ENCODE results near the gene TSEN15. TPM values are rescaled to one million over a fixed set of nuclear protein-coding genes. Genes with fewer than 3 reads are reported as not detected.

Gene TSEN15
- total and polyA plus RNA-seq, 3 experiments from 2014 or later, result 44.4 to 54.3 (median 44.8) TPM

DNA sequence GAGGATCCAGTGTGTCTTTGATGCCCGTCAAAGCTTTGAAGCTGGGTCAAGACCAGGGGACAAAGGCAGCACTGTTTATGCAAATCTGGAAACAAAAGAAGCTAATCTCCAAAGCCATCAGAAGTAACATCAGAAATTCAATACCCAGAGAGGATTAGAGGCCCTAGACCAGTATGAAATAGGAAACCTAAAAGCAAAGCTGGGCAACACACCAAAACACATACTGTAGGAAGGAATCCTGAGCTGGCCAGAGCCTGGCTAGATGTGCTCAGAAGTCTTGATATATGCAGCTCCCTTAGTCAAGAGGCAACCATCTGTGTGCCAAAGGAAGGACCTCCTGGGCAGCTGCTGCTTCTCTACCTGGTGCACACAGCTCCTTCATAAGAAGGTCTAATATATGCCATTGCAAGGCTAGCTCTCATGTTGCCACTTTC lies 26.3 kb upstream of the TSEN15 start:
- POLR2A ChIA-PET, result no interaction called here
- H3K27me3 Mint-ChIP-seq, result peaks cover 0 to 6% of the 10 kb centered on the region in 2 donors
- H3K27ac Mint-ChIP-seq, result no peak overlapping the region
- H3K4me1 Mint-ChIP-seq, result no peaks in the 10 kb centered on the region
- H3K4me3 Mint-ChIP-seq, result no peak overlapping the region
- no peaks in the 10 kb centered on the region for H3K36me3 ChIP-seq (ENCODE audit: insufficient read depth, low read length)
- no peak for DNase-seq
- H3K36me3 Mint-ChIP-seq, result no peaks in the 10 kb centered on the region
- no peak overlapping the region for H3K27ac ChIP-seq (ENCODE audit: low read depth, low read length)
- CTCF ChIA-PET, result no interaction called here
- H3K9me3 ChIP-seq (ENCODE audit: low read length), result no peaks in the 10 kb centered on the region
- H3K4me1 ChIP-seq (ENCODE audit: insufficient read depth, low read length), result no peaks in the 10 kb centered on the region
- H3K9me3 Mint-ChIP-seq, result no peaks in the 10 kb centered on the region
- peaks cover 3% of the 10 kb centered on the region for H3K27me3 ChIP-seq (ENCODE audit: insufficient read depth, low read length, poor library complexity, severe bottlenecking)
- H3K4me3 ChIP-seq (ENCODE audit: low read length), result no peak overlapping the region

DNA sequence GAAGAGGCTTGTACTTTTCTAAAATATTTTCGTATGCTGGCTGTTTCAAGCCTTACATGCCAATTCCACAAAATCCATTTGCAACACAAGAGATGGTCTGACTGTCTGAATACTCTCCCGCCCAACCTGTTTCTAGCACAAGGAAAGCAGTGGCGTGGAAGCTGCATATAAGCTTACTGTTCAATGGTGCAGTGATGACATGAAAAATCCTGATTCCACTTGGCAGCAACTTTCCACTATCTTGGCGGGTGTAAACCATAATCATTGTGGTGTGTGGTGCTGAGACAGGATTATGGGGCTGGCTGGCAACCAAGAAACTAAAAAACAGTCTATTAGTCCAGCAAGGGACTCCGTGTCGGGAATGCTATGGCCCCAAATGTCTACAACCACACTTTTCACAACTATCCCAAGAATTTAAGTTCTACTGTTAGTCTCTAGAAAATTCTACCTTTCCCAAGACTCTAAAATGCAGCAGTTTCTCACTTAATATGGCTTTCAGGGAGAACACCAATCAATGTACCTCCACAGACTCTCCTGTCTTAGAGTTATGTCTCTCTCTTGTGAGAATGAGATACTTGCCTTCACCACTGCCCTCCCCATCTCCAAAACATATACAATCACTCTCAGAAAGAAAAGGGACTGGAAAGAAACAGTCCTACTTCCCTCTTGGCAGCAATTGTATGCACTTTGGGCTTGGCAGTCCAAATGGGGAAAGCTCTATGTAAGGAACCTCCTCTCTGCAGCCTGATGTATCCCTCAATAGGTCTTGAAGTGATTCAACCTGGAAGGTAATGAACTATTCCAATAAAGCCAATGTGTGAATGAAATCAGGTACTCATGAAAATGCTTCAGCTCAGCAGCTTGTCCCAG lies 23.5 kb upstream of the TSEN15 start:
- Histone ChIP-seq H3K9me3 (ENCODE audit: low read length) (no peaks in the 10 kb centered on the region), H3K36me3 (ENCODE audit: insufficient read depth, low read length) (no peaks in the 10 kb centered on the region), H3K27ac (ENCODE audit: low read depth, low read length) (no peak overlapping the region), H3K27me3 (ENCODE audit: insufficient read depth, low read length, poor library complexity, severe bottlenecking) (peaks cover 3% of the 10 kb centered on the region), H3K4me1 (ENCODE audit: insufficient read depth, low read length) (no peaks in the 10 kb centered on the region), H3K4me3 (ENCODE audit: low read length) (no peak overlapping the region)
- no peak overlapping the region for H3K27ac Mint-ChIP-seq
- no peaks in the 10 kb centered on the region for H3K36me3 Mint-ChIP-seq
- ChIA-PET CTCF (no interaction called here), POLR2A (no interaction called here)
- no peaks in the 10 kb centered on the region for H3K4me1 Mint-ChIP-seq
- H3K4me3 Mint-ChIP-seq, result no peak overlapping the region
- DNase-seq, result no peak
- H3K9me3 Mint-ChIP-seq, result no peaks in the 10 kb centered on the region
- H3K27me3 Mint-ChIP-seq, result peaks cover 0 to 8% of the 10 kb centered on the region in 2 donors

DNA sequence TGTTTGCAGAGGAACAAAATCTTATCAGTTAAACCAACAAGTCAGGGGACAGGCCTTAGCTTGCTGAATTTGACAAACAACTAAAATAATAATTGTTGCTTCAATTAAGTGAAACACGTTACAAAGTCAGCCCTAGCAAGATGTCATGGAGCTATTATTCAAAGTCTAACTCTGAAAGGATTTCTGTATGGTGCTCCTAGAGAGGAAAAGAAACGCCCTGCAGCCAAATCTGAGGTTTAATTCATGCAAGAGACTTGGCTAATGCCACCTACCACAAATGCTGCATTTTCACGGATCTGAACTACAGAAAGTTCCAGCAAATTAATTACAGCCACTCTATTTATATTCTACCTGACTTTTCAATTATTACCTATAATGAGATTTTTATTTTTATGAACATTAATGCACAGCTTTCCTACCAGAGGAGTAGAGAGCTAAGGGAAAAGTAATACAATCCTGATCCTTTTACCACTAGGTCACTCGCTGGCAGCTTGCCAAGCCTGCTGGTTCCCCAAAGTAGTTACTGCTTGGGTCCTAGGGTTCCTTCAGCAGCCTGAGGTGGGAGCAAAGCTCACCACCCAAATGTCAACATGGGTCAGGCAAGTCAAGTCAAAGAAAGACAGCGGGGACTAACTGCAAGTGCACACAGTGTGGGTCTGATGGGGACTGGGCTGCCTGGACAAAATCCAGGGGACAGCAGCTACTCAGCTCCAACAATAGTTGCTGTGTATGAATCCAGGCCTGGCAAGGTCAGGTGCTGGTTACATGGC lies 22.5 kb upstream of the TSEN15 start:
- Histone ChIP-seq H3K4me1 (ENCODE audit: insufficient read depth, low read length) (no peaks in the 10 kb centered on the region), H3K27me3 (ENCODE audit: insufficient read depth, low read length, poor library complexity, severe bottlenecking) (peaks cover 3% of the 10 kb centered on the region), H3K36me3 (ENCODE audit: insufficient read depth, low read length) (no peaks in the 10 kb centered on the region), H3K27ac (ENCODE audit: low read depth, low read length) (no peak overlapping the region), H3K9me3 (ENCODE audit: low read length) (no peaks in the 10 kb centered on the region), H3K4me3 (ENCODE audit: low read length) (no peak overlapping the region)
- CTCF ChIA-PET, result no interaction called here
- Mint-ChIP-seq H3K9me3 (no peaks in the 10 kb centered on the region), H3K27ac (no peak overlapping the region), H3K4me3 (no peak overlapping the region), H3K4me1 (peaks cover 4 to 7% (median 7%) of the 10 kb centered on the region in 3 donors), H3K36me3 (no peaks in the 10 kb centered on the region), H3K27me3 (peaks cover 0 to 8% of the 10 kb centered on the region in 2 donors)
- POLR2A ChIA-PET, result no interaction called here
- DNase-seq, result no peak

DNA sequence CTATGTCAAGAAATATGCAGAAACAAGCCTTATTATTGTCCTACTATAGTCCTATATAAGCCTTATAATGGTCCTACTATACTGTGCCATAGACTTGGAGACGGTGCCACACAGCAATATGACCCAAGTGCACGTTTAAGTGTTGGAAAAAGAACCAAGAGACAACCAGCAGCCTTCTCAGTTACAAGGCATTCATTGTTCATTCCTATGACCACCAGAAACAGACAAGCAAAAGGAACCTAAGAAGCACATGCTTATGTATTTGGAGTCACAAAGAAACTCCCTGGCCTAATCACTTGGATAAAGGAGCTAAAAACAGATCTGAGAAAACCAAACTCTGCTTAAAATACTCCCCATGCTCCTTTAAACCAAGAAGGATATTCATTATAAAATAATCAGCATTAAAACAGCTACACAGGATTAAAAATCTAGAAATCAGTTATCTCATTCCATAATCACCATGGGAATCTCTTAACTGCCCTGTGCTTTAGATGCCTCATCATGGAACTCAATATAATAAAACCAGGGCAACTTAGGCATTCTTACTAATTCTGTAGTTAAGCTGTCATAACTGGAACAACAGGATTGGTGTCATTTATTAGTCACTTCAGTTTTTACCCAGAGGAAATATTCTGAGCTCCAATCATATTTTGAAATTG lies 21.0 kb upstream of the TSEN15 start:
- CTCF ChIA-PET, result no interaction called here

DNA sequence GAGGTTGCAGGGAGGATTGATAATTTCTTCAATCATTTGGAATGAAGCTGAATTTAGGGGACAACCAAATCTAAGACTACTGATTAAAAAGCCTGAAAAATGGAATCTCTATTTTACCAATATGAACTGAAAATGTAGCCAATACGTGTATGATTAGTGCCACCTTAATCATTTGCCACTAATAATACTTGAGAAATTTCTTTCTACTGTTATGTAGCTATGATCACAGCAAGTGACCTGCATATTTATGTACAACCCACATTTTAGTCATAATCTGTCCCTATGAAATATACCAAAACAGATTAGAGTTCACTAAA lies 20.5 kb upstream of the TSEN15 start:
- no peak overlapping the region for H3K27ac Mint-ChIP-seq
- H3K4me3 Mint-ChIP-seq, result no peak overlapping the region
- peaks cover 8 to 24% (median 17%) of the 10 kb centered on the region in 3 donors for H3K4me1 Mint-ChIP-seq
- no peaks in the 10 kb centered on the region for H3K36me3 Mint-ChIP-seq
- Histone ChIP-seq H3K36me3 (ENCODE audit: insufficient read depth, low read length) (no peaks in the 10 kb centered on the region), H3K27ac (ENCODE audit: low read depth, low read length) (no peak overlapping the region), H3K9me3 (ENCODE audit: low read length) (no peaks in the 10 kb centered on the region), H3K4me3 (ENCODE audit: low read length) (no peak overlapping the region), H3K27me3 (ENCODE audit: insufficient read depth, low read length, poor library complexity, severe bottlenecking) (peaks cover 7% of the 10 kb centered on the region), H3K4me1 (ENCODE audit: insufficient read depth, low read length) (peaks cover 4% of the 10 kb centered on the region)
- no peaks in the 10 kb centered on the region for H3K9me3 Mint-ChIP-seq
- peaks cover 0 to 4% of the 10 kb centered on the region in 2 donors for H3K27me3 Mint-ChIP-seq
- CTCF ChIA-PET, result no interaction called here
- DNase-seq, result no peak
- POLR2A ChIA-PET, result no interaction called here

More for the DNA sequence above, 21.0 kb upstream of the TSEN15 start:
- no peak overlapping the region for H3K27ac ChIP-seq (ENCODE audit: low read depth, low read length)
- Mint-ChIP-seq H3K36me3 (no peaks in the 10 kb centered on the region), H3K4me1 (peaks cover 4 to 19% (median 12%) of the 10 kb centered on the region in 3 donors), H3K27ac (no peak overlapping the region), H3K4me3 (no peak overlapping the region), H3K9me3 (no peaks in the 10 kb centered on the region), H3K27me3 (peaks cover 0 to 5% of the 10 kb centered on the region in 2 donors)
- no peak overlapping the region for H3K4me3 ChIP-seq (ENCODE audit: low read length)
- no peaks in the 10 kb centered on the region for H3K36me3 ChIP-seq (ENCODE audit: insufficient read depth, low read length)
- H3K27me3 ChIP-seq (ENCODE audit: insufficient read depth, low read length, poor library complexity, severe bottlenecking), result peaks cover 3% of the 10 kb centered on the region
- POLR2A ChIA-PET, result no interaction called here
- no peak for DNase-seq
- H3K4me1 ChIP-seq (ENCODE audit: insufficient read depth, low read length), result no peaks in the 10 kb centered on the region
- no peaks in the 10 kb centered on the region for H3K9me3 ChIP-seq (ENCODE audit: low read length)

DNA sequence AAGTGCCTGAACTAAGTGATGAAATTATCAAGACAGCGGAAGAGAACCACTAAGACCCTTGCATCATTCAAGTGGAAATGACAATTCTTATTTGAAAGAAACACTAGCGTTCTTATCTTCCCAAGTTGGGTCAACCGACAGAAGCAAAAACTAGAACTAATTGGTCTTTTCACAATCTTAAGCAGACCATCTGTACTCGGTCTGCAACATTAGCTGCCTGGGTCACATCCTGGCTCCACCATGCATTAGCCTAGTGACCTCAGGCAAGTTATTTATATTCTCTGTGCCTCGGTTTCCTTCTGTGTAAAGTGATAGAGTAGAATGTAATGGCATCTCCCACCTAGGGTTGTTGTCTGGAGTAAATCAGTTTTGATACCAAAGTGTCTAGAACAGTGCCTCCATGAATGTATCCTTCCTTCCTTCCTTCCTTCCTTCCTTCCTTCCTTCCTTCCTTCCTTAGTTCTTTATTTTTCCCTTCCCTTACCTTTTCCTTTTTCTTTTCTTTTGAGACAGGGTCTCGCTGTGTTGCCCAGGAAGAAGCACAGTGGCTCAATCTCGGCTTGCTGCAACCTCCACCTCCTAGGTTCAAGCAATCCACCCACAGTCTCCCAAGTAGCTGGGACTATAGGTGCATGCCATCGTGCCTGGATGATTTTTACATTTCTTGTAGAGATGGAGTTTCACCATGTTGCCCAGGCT lies 20.0 kb upstream of the TSEN15 start:
- Mint-ChIP-seq H3K9me3 (no peaks in the 10 kb centered on the region), H3K4me1 (peaks cover 13 to 28% (median 21%) of the 10 kb centered on the region in 3 donors), H3K36me3 (peaks cover 0 to 1% (median 0%) of the 10 kb centered on the region in 3 donors), H3K27me3 (peaks cover 0 to 7% of the 10 kb centered on the region in 2 donors), H3K27ac (no peak overlapping the region), H3K4me3 (no peak overlapping the region)
- H3K27me3 ChIP-seq (ENCODE audit: insufficient read depth, low read length, poor library complexity, severe bottlenecking), result peaks cover 12% of the 10 kb centered on the region
- no peaks in the 10 kb centered on the region for H3K36me3 ChIP-seq (ENCODE audit: insufficient read depth, low read length)
- no peak overlapping the region for H3K4me3 ChIP-seq (ENCODE audit: low read length)
- no peaks in the 10 kb centered on the region for H3K9me3 ChIP-seq (ENCODE audit: low read length)
- peaks cover 8% of the 10 kb centered on the region for H3K4me1 ChIP-seq (ENCODE audit: insufficient read depth, low read length)
- ChIA-PET POLR2A (no interaction called here), CTCF (no interaction called here)
- DNase-seq, result no peak
- no peak overlapping the region for H3K27ac ChIP-seq (ENCODE audit: low read depth, low read length)

DNA sequence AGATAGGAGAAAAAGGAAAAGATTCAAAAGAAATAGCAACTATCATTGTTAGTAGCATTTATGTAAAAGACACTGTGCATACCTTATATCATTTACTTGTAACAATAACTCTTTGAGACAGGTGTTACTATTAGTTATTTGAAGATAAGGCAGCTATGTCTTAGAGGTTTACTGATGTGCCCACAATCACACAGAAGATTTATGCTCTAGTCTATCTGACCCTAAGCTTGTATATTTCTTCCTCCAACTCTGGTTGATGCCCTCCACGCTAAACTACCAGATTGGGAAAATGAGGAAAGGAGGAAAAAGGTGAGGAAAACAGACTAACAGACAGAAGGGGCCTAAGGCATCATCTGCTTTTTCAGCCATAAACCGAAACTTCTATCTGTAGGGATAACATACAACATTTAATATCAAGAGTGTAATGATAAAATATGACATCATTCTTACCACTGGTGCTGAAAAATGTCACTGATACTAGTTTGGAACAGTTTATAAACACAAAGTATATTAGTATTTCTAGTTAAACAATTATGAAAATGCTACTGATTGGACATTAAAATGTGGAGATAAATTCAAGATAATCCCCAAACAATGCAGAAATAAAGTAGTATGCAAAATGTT lies 19.1 kb upstream of the TSEN15 start:
- H3K9me3 Mint-ChIP-seq, result no peaks in the 10 kb centered on the region
- ChIA-PET CTCF (no interaction called here), POLR2A (no interaction called here)
- H3K27me3 ChIP-seq (ENCODE audit: insufficient read depth, low read length, poor library complexity, severe bottlenecking), result peaks cover 13% of the 10 kb centered on the region
- H3K4me3 ChIP-seq (ENCODE audit: low read length), result no peak overlapping the region
- H3K4me1 ChIP-seq (ENCODE audit: insufficient read depth, low read length), result peaks cover 8% of the 10 kb centered on the region
- DNase-seq, result no peak
- H3K4me3 Mint-ChIP-seq, result no peak overlapping the region
- no peaks in the 10 kb centered on the region for H3K36me3 ChIP-seq (ENCODE audit: insufficient read depth, low read length)
- H3K4me1 Mint-ChIP-seq, result peaks cover 13 to 28% (median 22%) of the 10 kb centered on the region in 3 donors
- no peaks in the 10 kb centered on the region for H3K9me3 ChIP-seq (ENCODE audit: low read length)
- peaks cover 0 to 8% of the 10 kb centered on the region in 2 donors for H3K27me3 Mint-ChIP-seq
- no peak overlapping the region for H3K27ac Mint-ChIP-seq
- peaks cover 0 to 1% (median 0%) of the 10 kb centered on the region in 3 donors for H3K36me3 Mint-ChIP-seq
- no peak overlapping the region for H3K27ac ChIP-seq (ENCODE audit: low read depth, low read length)
